PC-9 (cell line): Measurements from ENCODE around the gene UPF3A. TPM values are rescaled to one million over a fixed set of nuclear protein-coding genes. Genes with fewer than 3 reads are reported as not detected.
A peak's percentile ranks its signal among the peaks of the same experiment; 100 is the strongest.
"Not testable (repeated sequence)": the region's sequence is repeated elsewhere in the genome, so short reads cannot be mapped to it uniquely, and the experiment has no call there.

Experiments
- BruUV-seq: library from RNA; stranded (reverse); fragments of 400-500 nt; replicated peaks from 2 replicates; lab custom pipeline; 2021; lab: Mats Ljungman, UMichigan
- CTCF ChIA-PET: fragments of 300-600 bp; sonication (Branson Sonifier 250); formaldehyde crosslinking; loops from one replicate; lab custom pipeline; 2022; ENCODE audit warnings: antibody characterized with exemption; lab: Charles Lee
- POLR2A ChIA-PET: fragments of 300-600 bp; sonication (Branson Sonifier 250); formaldehyde crosslinking; loops from one replicate; lab custom pipeline; 2022; ENCODE audit warnings: antibody characterized with exemption; ENCODE audit not compliant: unreplicated experiment; lab: Charles Lee
- DNase-seq, 2 experiments: peaks; one replicate each; pipeline versions ENCODE4 v3.0.0 to v3.0.0-alpha.2; 2015 to 2022; ENCODE audit warnings: mixed read lengths in 1 of 2
- H2AFZ ChIP-seq: fragments of 200-600 bp; sonication (generic); 2 replicates; pipeline ENCODE4 v1.8.1; 2017; ENCODE audit warnings: antibody characterized with exemption
- H3F3A ChIP-seq: fragments of 200-600 bp; sonication (generic); 2 replicates; pipeline ENCODE4 v1.8.1; 2017; ENCODE audit warnings: antibody characterized with exemption, mild to moderate bottlenecking, low read depth; ENCODE audit not compliant: insufficient read depth
- H3K27ac ChIP-seq: fragments of 200-600 bp; sonication (generic); 2 replicates; pipeline ENCODE4 v1.6.1; 2016; ENCODE audit warnings: mixed run types
- H3K27me3 ChIP-seq: fragments of 200-600 bp; sonication (generic); 2 replicates; pipeline ENCODE4 v1.6.1; 2016; ENCODE audit warnings: low read depth, mixed run types; ENCODE audit not compliant: insufficient read depth
- H3K36me3 ChIP-seq: fragments of 200-600 bp; sonication (generic); 2 replicates; pipeline ENCODE4 v1.6.1; 2016; ENCODE audit warnings: low read depth, mixed run types
- H3K4me1 ChIP-seq: fragments of 200-600 bp; sonication (generic); replicated peaks from 2 replicates; pipeline ENCODE4 v1.6.1; 2016; ENCODE audit warnings: mixed run types; ENCODE audit not compliant: insufficient read depth
- H3K4me2 ChIP-seq: fragments of 200-600 bp; sonication (generic); 2 replicates; pipeline ENCODE4 v1.6.1; 2017; ENCODE audit warnings: mixed run types
- H3K4me3 ChIP-seq: fragments of 200-600 bp; sonication (generic); 2 replicates; pipeline ENCODE4 v1.6.1; 2016; ENCODE audit warnings: mixed run types
- H3K79me2 ChIP-seq: fragments of 200-600 bp; sonication (generic); 2 replicates; pipeline ENCODE4 v1.6.1; 2017; ENCODE audit warnings: low read depth, mixed run types
- H3K9me2 ChIP-seq: fragments of 200-600 bp; sonication (generic); 2 replicates; pipeline ENCODE4 v1.8.1; 2017; ENCODE audit warnings: mild to moderate bottlenecking; ENCODE audit not compliant: insufficient read depth
- H3K9me3 ChIP-seq: fragments of 200-600 bp; sonication (generic); 2 replicates; pipeline ENCODE4 v1.8.1; 2016; ENCODE audit warnings: low read depth; ENCODE audit not compliant: insufficient read depth
- H4K20me1 ChIP-seq: fragments of 200-600 bp; sonication (generic); 2 replicates; pipeline ENCODE4 v1.8.1; 2017; ENCODE audit not compliant: insufficient read depth
- EZH2 ChIP-seq: fragments of 200-600 bp; sonication (generic); IDR thresholded peaks from 2 replicates; pipeline ENCODE4 v1.8.0; 2017; ENCODE audit warnings: antibody characterized with exemption, low read depth
- intact Hi-C: fragments of 100-400 bp; cut with micrococcal nuclease; formaldehyde crosslinking; loops from one replicate; pipeline ENCODE4 v1.10.0; 2022; ENCODE audit not compliant: unreplicated experiment
- total RNA-seq: library from RNA; stranded (reverse); gene quantifications from 2 replicates; pipeline ENCODE4 v1.2.3, GENCODE V29; 2021
- TF ChIP-seq, protein P1 (sequence below): fragments of 200-600 bp; sonication (generic); conservative IDR thresholded peaks from 2 replicates; pipeline ENCODE4 v1.6.1; 2017; ENCODE audit warnings: mixed run types, antibody characterized with exemption, mild to moderate bottlenecking, moderate library complexity

The UPF3A gene
- total RNA-seq, 1 experiment from 2014 or later = 54.1 TPM

DNA sequence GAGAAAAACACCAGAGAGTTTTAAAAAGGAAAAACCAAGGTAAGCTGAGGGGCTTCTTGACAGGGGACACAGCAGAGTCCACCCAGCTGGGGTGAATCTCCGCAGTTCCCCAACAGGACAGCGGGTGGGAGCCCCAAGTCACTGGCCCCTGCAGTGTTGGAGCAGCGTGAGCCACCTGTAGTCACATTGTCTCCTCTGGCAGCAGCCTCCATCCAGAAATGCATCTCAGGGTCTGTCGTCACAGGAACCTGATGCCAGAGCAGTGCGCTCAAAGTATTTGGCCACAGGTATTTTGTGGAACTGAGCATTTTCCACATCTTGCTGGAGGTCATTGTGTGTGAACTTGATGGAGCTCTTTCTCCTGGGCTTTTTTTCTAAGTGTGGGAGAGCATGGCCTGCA lies 57.6 kb downstream of the UPF3A start:
- H3K4me2 ChIP-seq = no peak overlapping the region
- intact Hi-C loops = no loop called here
- no TSS peak for BruUV-seq
- H3K9me3 ChIP-seq = 0 out of 2 replicates have a peak, but pooled peaks cover 3% of the 10 kb centered on the region
- no peaks in the 10 kb centered on the region for H3K36me3 ChIP-seq
- H3K27me3 ChIP-seq = no peaks in the 10 kb centered on the region
- no peaks in the 10 kb centered on the region for H4K20me1 ChIP-seq
- CTCF ChIA-PET = no interaction called here
- H3F3A ChIP-seq = no peaks in the 10 kb centered on the region
- H3K4me3 ChIP-seq = no peak overlapping the region
- H2AFZ ChIP-seq = no peak overlapping the region
- H3K4me1 ChIP-seq = no peaks in the 10 kb centered on the region
- POLR2A ChIA-PET = interaction anchor here (0.6 kb wide), 1 partner anchor 709 kb away, joined by 6 read pairs; no protein-coding TSS in a partner anchor
- no peak for DNase-seq
- H3K27ac ChIP-seq = no peak overlapping the region
- TF ChIP-seq, protein P1, sequence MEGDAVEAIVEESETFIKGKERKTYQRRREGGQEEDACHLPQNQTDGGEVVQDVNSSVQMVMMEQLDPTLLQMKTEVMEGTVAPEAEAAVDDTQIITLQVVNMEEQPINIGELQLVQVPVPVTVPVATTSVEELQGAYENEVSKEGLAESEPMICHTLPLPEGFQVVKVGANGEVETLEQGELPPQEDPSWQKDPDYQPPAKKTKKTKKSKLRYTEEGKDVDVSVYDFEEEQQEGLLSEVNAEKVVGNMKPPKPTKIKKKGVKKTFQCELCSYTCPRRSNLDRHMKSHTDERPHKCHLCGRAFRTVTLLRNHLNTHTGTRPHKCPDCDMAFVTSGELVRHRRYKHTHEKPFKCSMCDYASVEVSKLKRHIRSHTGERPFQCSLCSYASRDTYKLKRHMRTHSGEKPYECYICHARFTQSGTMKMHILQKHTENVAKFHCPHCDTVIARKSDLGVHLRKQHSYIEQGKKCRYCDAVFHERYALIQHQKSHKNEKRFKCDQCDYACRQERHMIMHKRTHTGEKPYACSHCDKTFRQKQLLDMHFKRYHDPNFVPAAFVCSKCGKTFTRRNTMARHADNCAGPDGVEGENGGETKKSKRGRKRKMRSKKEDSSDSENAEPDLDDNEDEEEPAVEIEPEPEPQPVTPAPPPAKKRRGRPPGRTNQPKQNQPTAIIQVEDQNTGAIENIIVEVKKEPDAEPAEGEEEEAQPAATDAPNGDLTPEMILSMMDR = no peak
- TF ChIP-seq EZH2 = no peak
- no peaks in the 10 kb centered on the region for H3K79me2 ChIP-seq
- H3K9me2 ChIP-seq = no peaks in the 10 kb centered on the region

GRCh38 chr13:114339857-114340534 lies 58.6 kb downstream of the UPF3A start:
- Histone ChIP-seq H2AFZ (no peak overlapping the region), H3K36me3 (no peaks in the 10 kb centered on the region), H4K20me1 (no peaks in the 10 kb centered on the region), H3K4me2 (no peak overlapping the region), H3K9me3 (0 out of 2 replicates have a peak, but pooled peaks cover 4% of the 10 kb centered on the region), H3K4me1 (no peaks in the 10 kb centered on the region), H3K27me3 (peaks cover 5% of the 10 kb centered on the region), H3K79me2 (no peaks in the 10 kb centered on the region), H3K9me2 (no peaks in the 10 kb centered on the region), H3K27ac (no peak overlapping the region), H3K4me3 (no peak overlapping the region), H3F3A (no peaks in the 10 kb centered on the region)
- CTCF ChIA-PET = no interaction called here
- no TSS peak for BruUV-seq
- POLR2A ChIA-PET = no interaction called here
- peak; percentile 42 to 53 for DNase-seq
- TF ChIP-seq EZH2 = no peak
- TF ChIP-seq, protein P1 = peak; percentile 87
- intact Hi-C loops = no loop called here

DNA sequence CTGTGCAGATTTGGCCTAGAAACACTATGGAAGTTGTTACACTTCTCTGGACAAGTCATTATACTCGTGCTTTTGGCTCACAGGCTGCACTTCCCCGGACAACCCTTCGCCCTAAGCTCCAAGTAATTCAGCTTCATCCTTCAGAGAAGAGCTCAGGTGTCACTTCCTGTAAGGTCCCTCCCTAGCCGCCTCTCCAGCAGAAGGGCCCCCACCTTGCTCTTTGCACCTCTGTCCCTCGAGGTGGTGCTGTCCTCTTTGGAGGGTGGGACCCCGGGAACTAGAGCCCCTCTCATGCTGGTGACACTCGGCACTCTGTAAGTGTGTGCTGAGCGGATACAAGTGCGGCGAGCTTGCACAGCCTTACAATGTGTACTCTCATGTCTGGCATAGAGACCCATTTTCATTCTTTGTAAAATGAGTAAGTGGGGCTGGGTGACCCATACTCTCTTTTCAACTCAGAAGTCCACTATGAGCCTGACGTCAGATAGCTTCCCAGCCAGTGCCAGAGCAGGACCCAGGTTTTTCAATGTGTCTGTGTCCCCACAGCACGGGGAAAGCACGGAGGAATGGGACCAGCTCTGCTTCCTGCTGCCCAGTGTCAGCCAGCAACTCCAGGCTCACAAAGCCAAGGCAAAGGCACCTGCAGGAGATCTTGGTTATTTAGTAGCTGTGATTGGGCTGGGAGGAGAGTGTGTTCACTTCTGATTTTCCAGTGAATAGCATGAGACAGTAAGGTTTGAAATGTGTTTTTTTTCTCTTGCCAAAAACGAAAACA lies 59.8 kb downstream of the UPF3A start:
- Histone ChIP-seq H3K4me1 (no peaks in the 10 kb centered on the region), H3K79me2 (no peaks in the 10 kb centered on the region), H3F3A (no peaks in the 10 kb centered on the region), H3K4me3 (no peak overlapping the region), H3K9me3 (0 out of 2 replicates have a peak, but pooled peaks cover 4% of the 10 kb centered on the region), H3K27ac (no peak overlapping the region), H3K9me2 (no peaks in the 10 kb centered on the region), H4K20me1 (no peaks in the 10 kb centered on the region), H3K36me3 (no peaks in the 10 kb centered on the region), H2AFZ (no peak overlapping the region), H3K27me3 (peaks cover 11% of the 10 kb centered on the region), H3K4me2 (no peak overlapping the region)
- TF ChIP-seq, protein P1 = no peak
- TF ChIP-seq EZH2 = no peak
- intact Hi-C loops = no loop called here
- POLR2A ChIA-PET = no interaction called here
- BruUV-seq = no TSS peak
- DNase-seq = no peak
- CTCF ChIA-PET = no interaction called here

GRCh38 chr13:114347256-114347655 lies 65.9 kb downstream of the UPF3A start:
- intact Hi-C loops, H3K36me3 ChIP-seq, H2AFZ ChIP-seq, H4K20me1 ChIP-seq, H3K27ac ChIP-seq, H3K4me1 ChIP-seq, H3K4me3 ChIP-seq, H3K9me3 ChIP-seq, POLR2A ChIA-PET, H3F3A ChIP-seq, BruUV-seq, H3K4me2 ChIP-seq, H3K79me2 ChIP-seq, DNase-seq, CTCF ChIA-PET, H3K9me2 ChIP-seq: not testable (repeated sequence)
- peaks cover 49% of the 10 kb centered on the region for H3K27me3 ChIP-seq
